Neuronal stem cell (in vitro differentiated cells): ENCODE data around the gene SFTA2.
A peak's percentile ranks its signal among the peaks of the same experiment; 100 is the strongest.
"Not testable (repeated sequence)": the region's sequence is repeated elsewhere in the genome, so short reads cannot be mapped to it uniquely, and the experiment has no call there.

Source experiments
- DNase-seq: peaks from one replicate; pipeline ENCODE4 v3.0.0-alpha.2; 2013; ENCODE audit warnings: low spot score
- H2AFZ ChIP-seq: one replicate; pipeline ENCODE4 v1.6.1; 2013; ENCODE audit warnings: mild to moderate bottlenecking, low read length, inconsistent platforms
- H2AK5ac ChIP-seq: 2 replicates; pipeline ENCODE4 v1.6.1; 2013; ENCODE audit warnings: low read depth, mild to moderate bottlenecking, inconsistent platforms, low read length, moderate library complexity, mixed read lengths
- H2BK120ac ChIP-seq: 2 replicates; pipeline ENCODE4 v1.6.1; 2013; ENCODE audit warnings: low read depth, mild to moderate bottlenecking, inconsistent platforms, low read length, moderate library complexity, mixed read lengths
- H2BK12ac ChIP-seq: one replicate; pipeline ENCODE4 v1.6.1; 2013; ENCODE audit warnings: low read length, inconsistent platforms
- H2BK15ac ChIP-seq: 2 replicates; pipeline ENCODE4 v1.6.1; 2013; ENCODE audit warnings: mild to moderate bottlenecking, low read length, inconsistent platforms, mixed read lengths
- H2BK5ac ChIP-seq: one replicate; pipeline ENCODE4 v1.6.1; 2013; ENCODE audit warnings: inconsistent platforms, mild to moderate bottlenecking, low read length, moderate library complexity
- H3K14ac ChIP-seq: one replicate; pipeline ENCODE4 v1.6.1; 2013; ENCODE audit warnings: low read length, inconsistent platforms
- H3K18ac ChIP-seq: 2 replicates; pipeline ENCODE4 v1.6.1; 2013; ENCODE audit warnings: low read length, inconsistent platforms
- H3K23ac ChIP-seq: 2 replicates; pipeline ENCODE4 v1.6.1; 2013; ENCODE audit warnings: low read depth, mild to moderate bottlenecking, mixed read lengths, low read length, inconsistent platforms; ENCODE audit not compliant: poor library complexity
- H3K27ac ChIP-seq: replicated peaks from 3 replicates; pipeline ENCODE4 v1.5.1; 2013; ENCODE audit warnings: low read length, inconsistent platforms
- H3K27me3 ChIP-seq, 3 experiments: 2 replicates each; pipeline ENCODE4 v1.6.1; 2013; ENCODE audit warnings: low read length in 3 of 3, mild to moderate bottlenecking in 2 of 3, inconsistent platforms in 1 of 3, low read depth in 1 of 3, mixed read lengths in 1 of 3, moderate library complexity in 1 of 3; ENCODE audit not compliant: control insufficient read depth in 3 of 3, insufficient read depth in 3 of 3
- H3K36me3 ChIP-seq, 2 donors: replicated peaks in 1 of 2; 2 replicates each; pipeline ENCODE4 v1.6.1; 2013; ENCODE audit warnings: low read length in 2 of 2; ENCODE audit not compliant: control insufficient read depth in 2 of 2, insufficient read depth in 2 of 2
- H3K4ac ChIP-seq: 2 replicates; pipeline ENCODE4 v1.6.1; 2013; ENCODE audit warnings: inconsistent platforms, mild to moderate bottlenecking, low read length, moderate library complexity
- H3K4me1 ChIP-seq, 2 donors: 1 replicate in 1 of 2; 2 replicates in 1 of 2; pipeline ENCODE4 v1.6.1; 2013; ENCODE audit warnings: low read length in 2 of 2, low read depth in 1 of 2; ENCODE audit not compliant: control insufficient read depth in 2 of 2, insufficient read depth in 1 of 2
- H3K4me2 ChIP-seq: one replicate; pipeline ENCODE4 v1.6.1; 2013; ENCODE audit warnings: mild to moderate bottlenecking, low read length, inconsistent platforms; ENCODE audit not compliant: insufficient read depth, poor library complexity, severe bottlenecking
- H3K4me3 ChIP-seq, 2 donors: 2 replicates each; pipeline ENCODE4 v1.5.1; 2013; ENCODE audit warnings: low read length in 2 of 2, mild to moderate bottlenecking in 2 of 2, inconsistent platforms in 1 of 2, moderate library complexity in 1 of 2
- H3K79me1 ChIP-seq: one replicate; pipeline ENCODE4 v1.6.1; 2013; ENCODE audit warnings: low read depth, mild to moderate bottlenecking, inconsistent platforms, low read length, moderate library complexity
- H3K9ac ChIP-seq: one replicate; pipeline ENCODE4 v1.6.1; 2013; ENCODE audit warnings: mild to moderate bottlenecking, low read depth, low read length, inconsistent platforms; ENCODE audit not compliant: poor library complexity
- H3K9me3 ChIP-seq, 2 donors: replicated peaks in 1 of 2; 2 replicates each; pipeline versions ENCODE3 to v1.6.1; 2013; ENCODE audit warnings: low read length in 2 of 2, mild to moderate bottlenecking in 2 of 2, inconsistent platforms in 1 of 2, low read depth in 1 of 2, mixed read lengths in 1 of 2, moderate library complexity in 1 of 2; ENCODE audit not compliant: control insufficient read depth in 2 of 2, insufficient read depth in 1 of 2
- H4K8ac ChIP-seq: one replicate; pipeline ENCODE4 v1.6.1; 2013; ENCODE audit warnings: low read depth, mild to moderate bottlenecking, inconsistent platforms, low read length, moderate library complexity
- H4K91ac ChIP-seq: one replicate; pipeline ENCODE4 v1.6.1; 2013; ENCODE audit warnings: low read length, low read depth, mild to moderate bottlenecking, inconsistent platforms; ENCODE audit not compliant: poor library complexity
- WGBS, 2 donors: extraction: QIAGEN DNeasy Blood & Tissue Kit; methylation state at CpG; one replicate each; pipeline ENCODE4 v1.1.7; 2013; ENCODE audit warnings: missing lambda C conversion rate in 2 of 2, mixed read lengths in 1 of 2; ENCODE audit not compliant: insufficient read length in 2 of 2, insufficient replicate concordance in 1 of 2; ENCODE audit errors: extremely low coverage in 2 of 2; 5-methylcytosine and 5-hydroxymethylcytosine counted together

The SFTA2 gene

DNA sequence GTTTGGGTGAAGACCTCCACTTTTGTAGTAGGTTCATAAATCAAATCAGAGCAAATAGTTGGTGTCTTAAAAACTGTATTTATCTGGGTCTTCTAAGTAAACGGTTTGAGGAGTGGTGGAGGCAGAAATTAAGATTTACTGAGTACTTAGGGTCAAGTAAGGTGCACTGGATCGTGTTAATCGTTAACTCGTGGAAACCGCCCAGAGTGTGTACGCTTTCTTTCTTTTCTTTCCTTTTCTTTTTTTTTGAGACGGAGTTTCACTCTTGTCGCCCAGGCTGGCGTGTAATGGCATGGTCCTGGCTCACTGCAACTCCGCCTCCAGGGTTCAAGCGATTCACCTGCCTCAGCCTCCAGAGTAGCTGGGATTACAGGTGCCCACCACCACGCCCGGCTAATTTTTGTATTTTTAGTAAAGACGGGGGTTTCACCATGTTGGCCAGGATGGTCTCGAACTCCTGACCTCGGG lies 24.6 kb downstream of the SFTA2 start:
- H2BK15ac ChIP-seq, H3K27me3 ChIP-seq, H3K27ac ChIP-seq, DNase-seq, H3K18ac ChIP-seq, H4K91ac ChIP-seq, H3K4ac ChIP-seq, H3K9me3 ChIP-seq, H3K23ac ChIP-seq, H3K14ac ChIP-seq, H2AK5ac ChIP-seq, H2BK5ac ChIP-seq, H4K8ac ChIP-seq, H3K4me1 ChIP-seq, H2BK12ac ChIP-seq, H3K79me1 ChIP-seq, H2BK120ac ChIP-seq: not testable (repeated sequence)
- Histone ChIP-seq H3K4me2 (peak overlapping the region; percentile 58), H3K36me3 (peaks cover 20 to 32% of the 10 kb centered on the region in 2 donors), H3K9ac (peak overlapping the region; percentile 47), H3K4me3 (peak overlapping the region; percentile 74 to 90), H2AFZ (peak overlapping the region; percentile 78)
- WGBS, 2 donors: no CpG with 5 or more reads among the region's 16 CpGs

DNA sequence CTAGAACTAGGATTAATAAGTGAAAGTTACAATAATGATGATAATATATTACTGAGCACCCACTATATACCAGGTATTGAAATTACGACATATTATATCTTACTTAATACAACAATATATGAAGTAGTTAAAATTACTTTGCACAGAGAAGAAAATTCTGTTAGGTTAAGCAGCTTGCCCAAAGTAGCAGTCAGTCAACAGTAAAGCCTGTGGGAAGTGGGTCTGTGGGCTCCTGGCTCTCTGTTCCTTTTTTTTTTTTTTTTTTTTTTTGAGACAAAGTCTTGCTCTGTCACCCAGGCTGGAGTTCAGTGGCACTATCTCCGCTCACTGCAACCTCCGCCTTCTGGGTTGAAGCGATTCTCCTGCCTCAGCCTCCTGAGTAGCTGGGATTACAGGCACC lies 28.7 kb downstream of the SFTA2 start:
- no CpG with 5 or more reads among the region's 4 CpGs for WGBS, 2 donors
- Histone ChIP-seq H2BK15ac (no peak overlapping the region), H3K9me3 (no peaks in the 10 kb centered on the region), H3K4me1 (peaks cover 0 to 2% of the 10 kb centered on the region in 2 donors), H3K14ac (no peak overlapping the region), H2AK5ac (no peak overlapping the region), H4K8ac (no peak overlapping the region), H3K4ac (no peak overlapping the region), H2BK12ac (no peak overlapping the region), H3K27ac (no peak overlapping the region), H3K36me3 (peaks cover 20 to 27% of the 10 kb centered on the region in 2 donors), H3K23ac (no peak overlapping the region), H3K27me3 (no peaks in the 10 kb centered on the region), H2AFZ (no peak overlapping the region), H2BK120ac (no peak overlapping the region), H3K4me2 (no peak overlapping the region), H3K4me3 (no peak overlapping the region), H2BK5ac (no peak overlapping the region), H4K91ac (no peak overlapping the region), H3K18ac (no peak overlapping the region), H3K79me1 (no peaks in the 10 kb centered on the region), H3K9ac (no peak overlapping the region)
- DNase-seq: no peak

DNA sequence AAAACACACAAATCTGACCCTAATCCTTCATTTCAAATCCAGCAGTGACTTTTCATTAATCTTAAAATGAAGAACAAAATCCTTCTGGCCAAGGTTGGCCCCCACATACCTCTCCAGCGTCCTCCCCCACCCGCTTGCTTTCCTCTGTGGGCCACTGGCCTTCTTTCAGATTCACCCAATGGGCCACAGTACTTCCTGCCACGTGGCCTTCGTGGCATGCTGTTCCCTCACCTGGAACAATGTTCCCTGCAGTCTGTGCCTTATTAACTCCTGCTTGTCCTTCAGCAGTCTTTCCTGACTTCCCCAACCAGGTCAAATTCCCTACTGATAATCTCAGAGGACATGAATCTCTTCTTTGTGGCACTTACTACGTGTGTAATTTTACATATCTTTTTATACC lies 29.3 kb downstream of the SFTA2 start:
- Histone ChIP-seq H3K79me1 (no peaks in the 10 kb centered on the region), H3K4ac (no peak overlapping the region), H4K8ac (no peak overlapping the region), H2BK15ac (no peak overlapping the region), H3K4me1 (peaks cover 0 to 2% of the 10 kb centered on the region in 2 donors), H3K14ac (no peak overlapping the region), H4K91ac (no peak overlapping the region), H2AK5ac (peak overlapping the region; percentile 2), H3K4me2 (no peak overlapping the region), H2AFZ (no peak overlapping the region), H3K36me3 (peaks cover 25 to 32% of the 10 kb centered on the region in 2 donors), H3K27me3 (no peaks in the 10 kb centered on the region), H3K18ac (no peak overlapping the region), H2BK5ac (no peak overlapping the region), H3K4me3 (no peak overlapping the region), H3K9ac (no peak overlapping the region), H2BK120ac (no peak overlapping the region), H3K9me3 (no peaks in the 10 kb centered on the region), H3K23ac (no peak overlapping the region), H2BK12ac (no peak overlapping the region), H3K27ac (no peak overlapping the region)
- WGBS, 2 donors: no CpG with 5 or more reads among the region's 5 CpGs
- no peak for DNase-seq

DNA sequence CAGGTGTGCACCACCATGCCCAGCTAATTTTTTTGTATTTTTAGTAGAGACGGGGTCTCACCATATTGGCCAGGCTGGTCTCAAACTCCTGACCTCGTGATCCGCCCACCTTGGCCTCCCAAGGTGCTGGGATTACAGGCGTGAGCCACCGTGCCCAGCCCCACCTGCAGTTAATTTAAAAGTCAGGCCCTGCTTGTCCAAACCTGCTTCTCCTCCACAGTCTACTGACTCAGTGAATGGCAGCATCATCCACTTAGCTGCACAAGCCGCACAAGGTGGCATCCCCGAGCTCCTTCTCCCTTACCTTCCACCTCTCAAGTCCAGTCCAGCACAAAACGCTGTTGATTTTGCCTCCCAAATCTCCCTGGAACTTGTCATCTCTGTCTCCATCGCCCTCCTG lies 29.8 kb downstream of the SFTA2 start:
- H3K9me3 ChIP-seq, H3K4me1 ChIP-seq, H3K4ac ChIP-seq, H3K9ac ChIP-seq, H3K27me3 ChIP-seq, DNase-seq, H2BK15ac ChIP-seq, H3K4me2 ChIP-seq, H2AFZ ChIP-seq, H4K8ac ChIP-seq, H3K79me1 ChIP-seq, H2BK5ac ChIP-seq, H2BK120ac ChIP-seq, H2BK12ac ChIP-seq, H3K4me3 ChIP-seq, H3K14ac ChIP-seq, H3K23ac ChIP-seq, H4K91ac ChIP-seq: not testable (repeated sequence)
- H3K36me3 ChIP-seq: peaks cover 30 to 37% of the 10 kb centered on the region in 2 donors
- no CpG with 5 or more reads among the region's 9 CpGs for WGBS, 2 donors
- peak overlapping the region; percentile 4 for H3K27ac ChIP-seq
- H3K18ac ChIP-seq: peak overlapping the region; percentile 9
- peak overlapping the region; percentile 11 for H2AK5ac ChIP-seq
